A549 (cell line): Measurements from ENCODE around the gene VDR.

Experiments
- BHLHE40 ChIP-seq: IDR thresholded peaks from 2 replicates; pipeline ENCODE4 v1.6.1; 2012; ENCODE audit warnings: low read depth, low read length, inconsistent platforms
- FOSL2 ChIP-seq, 2 experiments: fragments of 450-650 bp in 1 of 2; fragments of >200 bp in 1 of 2; sonication (Bioruptor Twin) in 1 of 2; formaldehyde crosslinking; IDR thresholded peaks; 2 replicates each; pipeline versions ENCODE4 v1.5.0 to v1.6.1; 2016 to 2020; ENCODE audit warnings: mild to moderate bottlenecking in 1 of 2, moderate library complexity in 1 of 2
- MAZ ChIP-seq: fragments of 150-350 bp; IDR thresholded peaks from 2 replicates; pipeline ENCODE4 v1.6.1; 2014; ENCODE audit warnings: antibody characterized with exemption, low read depth, low read length, borderline replicate concordance
- POLR2A ChIP-seq: IDR thresholded peaks from 2 replicates; pipeline ENCODE4 v1.6.1; 2012; ENCODE audit warnings: mild to moderate bottlenecking, low read length
- RAD21 ChIP-seq, 2 experiments: fragments of >200 bp in 1 of 2; sonication (Bioruptor Twin) in 1 of 2; formaldehyde crosslinking in 1 of 2; IDR thresholded peaks in 1 of 2; conservative IDR thresholded peaks in 1 of 2; 2 replicates in 1 of 2; 3 replicates in 1 of 2; pipeline ENCODE4 v1.6.1; 2012 to 2018; ENCODE audit warnings: inconsistent platforms in 1 of 2
- RCOR1 ChIP-seq: fragments of 150-350 bp; IDR thresholded peaks from 2 replicates; pipeline ENCODE4 v1.6.1; 2014; ENCODE audit warnings: antibody characterized with exemption, low read length, low read depth
- RNF2 ChIP-seq: fragments of 200-600 bp; sonication (generic); IDR thresholded peaks from 2 replicates; pipeline ENCODE4 v1.6.1; 2016; ENCODE audit warnings: low read depth, mild to moderate bottlenecking, antibody characterized with exemption, moderate library complexity, borderline replicate concordance
- SMC3 ChIP-seq: fragments of >200 bp; sonication (Bioruptor Twin); formaldehyde crosslinking; IDR thresholded peaks from 3 replicates; pipeline ENCODE4 v1.6.1; 2018; ENCODE audit warnings: inconsistent platforms
- TF ChIP-seq, protein P1 (sequence below): fragments of 200-600 bp; sonication (generic); IDR thresholded peaks from 2 replicates; pipeline ENCODE4 v1.6.1; 2016; ENCODE audit warnings: antibody characterized with exemption, mild to moderate bottlenecking, moderate library complexity
- TF ChIP-seq, protein P2 (sequence below): fragments of 250-450 bp; sonication (Bioruptor Pico); IDR thresholded peaks from 2 replicates; pipeline ENCODE4 v1.5.0; 2021; ENCODE audit warnings: mild to moderate bottlenecking, moderate library complexity, borderline replicate concordance
- TF ChIP-seq, protein P3 (sequence below): fragments of >200 bp; sonication (Bioruptor Twin); formaldehyde crosslinking; IDR thresholded peaks from 3 replicates; pipeline ENCODE4 v1.5.1; 2016
- TF ChIP-seq, protein P4 (sequence below): fragments of 150-350 bp; IDR thresholded peaks from 2 replicates; pipeline ENCODE4 v1.6.1; 2014; ENCODE audit warnings: low read depth, mild to moderate bottlenecking, low read length

DNA sequence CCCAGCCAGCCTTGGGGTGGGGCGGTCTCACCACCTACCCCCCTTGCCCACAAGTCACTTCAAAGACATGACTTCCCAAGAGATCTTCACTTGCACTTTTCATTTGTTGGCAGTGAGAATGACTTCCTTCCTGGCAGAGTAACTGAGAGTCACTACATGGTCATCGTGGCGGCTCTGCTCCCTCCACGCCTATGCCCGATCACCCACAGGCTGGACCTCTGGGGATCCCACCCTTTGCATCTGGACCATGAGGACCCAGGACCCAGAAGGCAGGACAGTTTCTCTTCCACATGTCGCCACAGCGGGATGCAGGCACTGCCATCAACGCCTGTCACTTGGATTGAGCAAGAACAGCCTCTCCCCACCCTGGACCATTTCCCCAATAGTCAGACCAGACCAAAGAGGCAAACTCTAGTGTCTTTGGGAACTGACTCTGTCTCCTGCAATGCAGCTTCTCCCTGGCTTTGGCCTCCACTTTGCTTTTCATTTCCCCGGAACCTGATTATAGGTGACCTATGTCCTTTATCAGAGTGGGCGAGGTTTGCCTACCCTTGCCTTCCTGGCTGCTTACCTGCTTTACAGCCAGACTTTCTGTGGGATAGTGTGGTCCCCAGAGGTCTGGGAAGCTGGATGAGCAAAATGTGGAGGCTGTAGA is 3.6 kb downstream of the VDR start:
- TF ChIP-seq, protein P1, sequence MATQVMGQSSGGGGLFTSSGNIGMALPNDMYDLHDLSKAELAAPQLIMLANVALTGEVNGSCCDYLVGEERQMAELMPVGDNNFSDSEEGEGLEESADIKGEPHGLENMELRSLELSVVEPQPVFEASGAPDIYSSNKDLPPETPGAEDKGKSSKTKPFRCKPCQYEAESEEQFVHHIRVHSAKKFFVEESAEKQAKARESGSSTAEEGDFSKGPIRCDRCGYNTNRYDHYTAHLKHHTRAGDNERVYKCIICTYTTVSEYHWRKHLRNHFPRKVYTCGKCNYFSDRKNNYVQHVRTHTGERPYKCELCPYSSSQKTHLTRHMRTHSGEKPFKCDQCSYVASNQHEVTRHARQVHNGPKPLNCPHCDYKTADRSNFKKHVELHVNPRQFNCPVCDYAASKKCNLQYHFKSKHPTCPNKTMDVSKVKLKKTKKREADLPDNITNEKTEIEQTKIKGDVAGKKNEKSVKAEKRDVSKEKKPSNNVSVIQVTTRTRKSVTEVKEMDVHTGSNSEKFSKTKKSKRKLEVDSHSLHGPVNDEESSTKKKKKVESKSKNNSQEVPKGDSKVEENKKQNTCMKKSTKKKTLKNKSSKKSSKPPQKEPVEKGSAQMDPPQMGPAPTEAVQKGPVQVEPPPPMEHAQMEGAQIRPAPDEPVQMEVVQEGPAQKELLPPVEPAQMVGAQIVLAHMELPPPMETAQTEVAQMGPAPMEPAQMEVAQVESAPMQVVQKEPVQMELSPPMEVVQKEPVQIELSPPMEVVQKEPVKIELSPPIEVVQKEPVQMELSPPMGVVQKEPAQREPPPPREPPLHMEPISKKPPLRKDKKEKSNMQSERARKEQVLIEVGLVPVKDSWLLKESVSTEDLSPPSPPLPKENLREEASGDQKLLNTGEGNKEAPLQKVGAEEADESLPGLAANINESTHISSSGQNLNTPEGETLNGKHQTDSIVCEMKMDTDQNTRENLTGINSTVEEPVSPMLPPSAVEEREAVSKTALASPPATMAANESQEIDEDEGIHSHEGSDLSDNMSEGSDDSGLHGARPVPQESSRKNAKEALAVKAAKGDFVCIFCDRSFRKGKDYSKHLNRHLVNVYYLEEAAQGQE = no peak
- TF ChIP-seq, protein P2, sequence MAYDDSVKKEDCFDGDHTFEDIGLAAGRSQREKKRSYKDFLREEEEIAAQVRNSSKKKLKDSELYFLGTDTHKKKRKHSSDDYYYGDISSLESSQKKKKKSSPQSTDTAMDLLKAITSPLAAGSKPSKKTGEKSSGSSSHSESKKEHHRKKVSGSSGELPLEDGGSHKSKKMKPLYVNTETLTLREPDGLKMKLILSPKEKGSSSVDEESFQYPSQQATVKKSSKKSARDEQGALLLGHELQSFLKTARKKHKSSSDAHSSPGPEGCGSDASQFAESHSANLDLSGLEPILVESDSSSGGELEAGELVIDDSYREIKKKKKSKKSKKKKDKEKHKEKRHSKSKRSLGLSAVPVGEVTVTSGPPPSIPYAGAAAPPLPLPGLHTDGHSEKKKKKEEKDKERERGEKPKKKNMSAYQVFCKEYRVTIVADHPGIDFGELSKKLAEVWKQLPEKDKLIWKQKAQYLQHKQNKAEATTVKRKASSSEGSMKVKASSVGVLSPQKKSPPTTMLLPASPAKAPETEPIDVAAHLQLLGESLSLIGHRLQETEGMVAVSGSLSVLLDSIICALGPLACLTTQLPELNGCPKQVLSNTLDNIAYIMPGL = no peak
- TF ChIP-seq RNF2 = no peak
- TF ChIP-seq, protein P3, sequence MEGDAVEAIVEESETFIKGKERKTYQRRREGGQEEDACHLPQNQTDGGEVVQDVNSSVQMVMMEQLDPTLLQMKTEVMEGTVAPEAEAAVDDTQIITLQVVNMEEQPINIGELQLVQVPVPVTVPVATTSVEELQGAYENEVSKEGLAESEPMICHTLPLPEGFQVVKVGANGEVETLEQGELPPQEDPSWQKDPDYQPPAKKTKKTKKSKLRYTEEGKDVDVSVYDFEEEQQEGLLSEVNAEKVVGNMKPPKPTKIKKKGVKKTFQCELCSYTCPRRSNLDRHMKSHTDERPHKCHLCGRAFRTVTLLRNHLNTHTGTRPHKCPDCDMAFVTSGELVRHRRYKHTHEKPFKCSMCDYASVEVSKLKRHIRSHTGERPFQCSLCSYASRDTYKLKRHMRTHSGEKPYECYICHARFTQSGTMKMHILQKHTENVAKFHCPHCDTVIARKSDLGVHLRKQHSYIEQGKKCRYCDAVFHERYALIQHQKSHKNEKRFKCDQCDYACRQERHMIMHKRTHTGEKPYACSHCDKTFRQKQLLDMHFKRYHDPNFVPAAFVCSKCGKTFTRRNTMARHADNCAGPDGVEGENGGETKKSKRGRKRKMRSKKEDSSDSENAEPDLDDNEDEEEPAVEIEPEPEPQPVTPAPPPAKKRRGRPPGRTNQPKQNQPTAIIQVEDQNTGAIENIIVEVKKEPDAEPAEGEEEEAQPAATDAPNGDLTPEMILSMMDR = no peak
- no peak for TF ChIP-seq POLR2A
- TF ChIP-seq FOSL2 (IDR thresholded peaks at IDR 0.05) = no peak
- TF ChIP-seq FOSL2 (CRISPR knock-in tag; IDR thresholded peaks at IDR 0.05) = no peak
- TF ChIP-seq BHLHE40 = no peak
- TF ChIP-seq MAZ = no peak
- TF ChIP-seq, protein P4, sequence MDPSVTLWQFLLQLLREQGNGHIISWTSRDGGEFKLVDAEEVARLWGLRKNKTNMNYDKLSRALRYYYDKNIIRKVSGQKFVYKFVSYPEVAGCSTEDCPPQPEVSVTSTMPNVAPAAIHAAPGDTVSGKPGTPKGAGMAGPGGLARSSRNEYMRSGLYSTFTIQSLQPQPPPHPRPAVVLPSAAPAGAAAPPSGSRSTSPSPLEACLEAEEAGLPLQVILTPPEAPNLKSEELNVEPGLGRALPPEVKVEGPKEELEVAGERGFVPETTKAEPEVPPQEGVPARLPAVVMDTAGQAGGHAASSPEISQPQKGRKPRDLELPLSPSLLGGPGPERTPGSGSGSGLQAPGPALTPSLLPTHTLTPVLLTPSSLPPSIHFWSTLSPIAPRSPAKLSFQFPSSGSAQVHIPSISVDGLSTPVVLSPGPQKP = no peak
- TF ChIP-seq RCOR1 = no peak
- no peak for TF ChIP-seq RAD21 (conservative IDR thresholded peaks at IDR 0.05 in 1 of 2, IDR thresholded peaks at IDR 0.05 in 1 of 2)
- no peak for TF ChIP-seq SMC3
